ENCODE data around the gene FAM83G.
"Not testable (repeated sequence)": the region's sequence is repeated elsewhere in the genome, so short reads cannot be mapped to it uniquely, and the experiment has no call there.

FAM83G gene

GRCh38 chr17:18958611-18959010, 46.0 kb downstream of the FAM83G start:
- H3K4me3 ChIP-seq (ENCODE audit: low read depth, low read length): no peak overlapping the region
- no peak for DNase-seq (ENCODE audit: low read depth)
- TF ChIP-seq CTCF (IDR thresholded peaks at IDR 0.05; ENCODE audit: insufficient read depth, low read depth, low read length, missing control alignments): no peak

GRCh38 chr17:18957831-18958230, 46.7 kb downstream of the FAM83G start:
- no peak for TF ChIP-seq CTCF (IDR thresholded peaks at IDR 0.05; ENCODE audit: insufficient read depth, low read depth, low read length, missing control alignments)
- no peak for DNase-seq (ENCODE audit: low read depth)
- H3K4me3 ChIP-seq (ENCODE audit: low read depth, low read length): no peak overlapping the region

GRCh38 chr17:18956581-18956980, 48.0 kb downstream of the FAM83G start:
- H3K4me3 ChIP-seq (ENCODE audit: low read depth, low read length): no peak overlapping the region
- no peak for TF ChIP-seq CTCF (IDR thresholded peaks at IDR 0.05; ENCODE audit: insufficient read depth, low read depth, low read length, missing control alignments)
- DNase-seq (ENCODE audit: low read depth): no peak

- not testable (repeated sequence) for DNase-seq (ENCODE audit: low read depth)
Observed at GRCh38 chr17:18956021-18956420, 48.5 kb downstream of the FAM83G start.

GRCh38 chr17:18955009-18955408, 49.6 kb downstream of the FAM83G start:
- no peak for TF ChIP-seq CTCF (IDR thresholded peaks at IDR 0.05; ENCODE audit: insufficient read depth, low read depth, low read length, missing control alignments)
- no peak overlapping the region for H3K4me3 ChIP-seq (ENCODE audit: low read depth, low read length)

More at GRCh38 chr17:18956021-18956420, 48.5 kb downstream of the FAM83G start:
- not testable (repeated sequence) for H3K4me3 ChIP-seq (ENCODE audit: low read depth, low read length)

GRCh38 chr17:18954321-18954720, 50.2 kb downstream of the FAM83G start:
- no peak for DNase-seq (ENCODE audit: low read depth)
- no peak for TF ChIP-seq CTCF (IDR thresholded peaks at IDR 0.05; ENCODE audit: insufficient read depth, low read depth, low read length, missing control alignments)
- H3K4me3 ChIP-seq (ENCODE audit: low read depth, low read length): no peak overlapping the region

More at GRCh38 chr17:18955009-18955408, 49.6 kb downstream of the FAM83G start:
- DNase-seq (ENCODE audit: low read depth): no peak

- no peak for DNase-seq (ENCODE audit: low read depth)
- no peak for TF ChIP-seq CTCF (IDR thresholded peaks at IDR 0.05; ENCODE audit: insufficient read depth, low read depth, low read length, missing control alignments)
- H3K4me3 ChIP-seq (ENCODE audit: low read depth, low read length): no peak overlapping the region
Observed at GRCh38 chr17:18953231-18953728, 51.3 kb downstream of the FAM83G start.
